ENCODE data around the gene CLEC4E. TPM values are rescaled to one million over a fixed set of nuclear protein-coding genes. Genes with fewer than 3 reads are reported as not detected.

The CLEC4E gene
- total RNA-seq, 1 donor from 2014 or later: not detected

- no peaks in the 10 kb centered on the region for H3K36me3 Mint-ChIP-seq (ENCODE audit: unreplicated experiment)
- no peak overlapping the region for H3K27ac Mint-ChIP-seq (ENCODE audit: unreplicated experiment)
- H3K4me3 Mint-ChIP-seq (ENCODE audit: unreplicated experiment): no peak overlapping the region
- TF ChIP-seq CTCF (IDR thresholded peaks at IDR 0.05): no peak
- H3K4me1 Mint-ChIP-seq (ENCODE audit: unreplicated experiment): no peaks in the 10 kb centered on the region
- no peak for DNase-seq (ENCODE audit: extremely low spot score, unreplicated experiment)
- no peaks in the 10 kb centered on the region for H3K9me3 Mint-ChIP-seq (ENCODE audit: unreplicated experiment)
- H3K27me3 Mint-ChIP-seq (ENCODE audit: unreplicated experiment): no peaks in the 10 kb centered on the region
Observed at GRCh38 chr12:8493084-8493483, 47.6 kb downstream of the CLEC4E start.

GRCh38 chr12:8491646-8492530 is 48.8 kb downstream of the CLEC4E start:
- no peak overlapping the region for H3K27ac Mint-ChIP-seq (ENCODE audit: unreplicated experiment)
- H3K9me3 Mint-ChIP-seq (ENCODE audit: unreplicated experiment): no peaks in the 10 kb centered on the region
- no peak overlapping the region for H3K4me3 Mint-ChIP-seq (ENCODE audit: unreplicated experiment)
- TF ChIP-seq CTCF (IDR thresholded peaks at IDR 0.05): no peak
- DNase-seq (ENCODE audit: extremely low spot score, unreplicated experiment): no peak
- H3K27me3 Mint-ChIP-seq (ENCODE audit: unreplicated experiment): no peaks in the 10 kb centered on the region
- no peaks in the 10 kb centered on the region for H3K36me3 Mint-ChIP-seq (ENCODE audit: unreplicated experiment)
- no peaks in the 10 kb centered on the region for H3K4me1 Mint-ChIP-seq (ENCODE audit: unreplicated experiment)

Other genes with a start within 250 kb of the CLEC4E start
- not detected in 2 replicates for gene CLEC6A, start 84.9 kb downstream of the CLEC4E start, total RNA-seq
- not detected in 2 replicates for gene CLEC4D, start 27.4 kb downstream of the CLEC4E start, total RNA-seq
- gene AICDA, start 72.0 kb upstream of the CLEC4E start, total RNA-seq: not detected in 2 replicates
- gene MFAP5, start 121.9 kb upstream of the CLEC4E start, total RNA-seq: not detected in 2 replicates
- gene RIMKLB, start 157.1 kb upstream of the CLEC4E start, total RNA-seq: 26.5 and 32.5 TPM in 2 replicates

Measured in osteocyte (in vitro differentiated cells).